GM12878 (cell line): Measurements from ENCODE around the gene FANCF. TPM values are rescaled to one million over a fixed set of nuclear protein-coding genes. Genes with fewer than 3 reads are reported as not detected.

Experiments used
- DPF2 ChIP-seq: fragments of 450-650 bp; IDR thresholded peaks from 2 replicates; pipeline ENCODE4 v1.6.1; 2017; ENCODE audit warnings: mild to moderate bottlenecking
- EED ChIP-seq: sonication (generic); IDR thresholded peaks from 2 replicates; pipeline ENCODE4 v1.6.1; 2016; ENCODE audit warnings: antibody characterized with exemption, low read depth
- EP300 ChIP-seq, 2 experiments: fragments of 150-350 bp in 1 of 2; IDR thresholded peaks; 2 replicates each; pipeline ENCODE4 v1.6.1; 2011 to 2012; ENCODE audit warnings: low read depth in 2 of 2, low read length in 2 of 2, borderline replicate concordance in 1 of 2, improper control_type of control experiment in 1 of 2, inconsistent platforms in 1 of 2; ENCODE audit not compliant: control insufficient read depth in 1 of 2
- MEF2B ChIP-seq: fragments of 450-650 bp; IDR thresholded peaks from 2 replicates; pipeline ENCODE4 v1.6.1; 2018; ENCODE audit warnings: mild to moderate bottlenecking, moderate library complexity; ENCODE audit not compliant: partially characterized antibody, poor library complexity, severe bottlenecking
- NBN ChIP-seq: fragments of 450-650 bp; IDR thresholded peaks from 2 replicates; pipeline ENCODE4 v1.6.1; 2016
- NFIC ChIP-seq: IDR thresholded peaks from 2 replicates; pipeline ENCODE4 v1.6.1; 2012; ENCODE audit warnings: low read depth, mild to moderate bottlenecking, inconsistent platforms, low read length, moderate library complexity
- PAX5 ChIP-seq: IDR thresholded peaks from 2 replicates; pipeline ENCODE4 v1.6.1; 2011; ENCODE audit warnings: low read depth, low read length, borderline replicate concordance
- PAX8 ChIP-seq: fragments of 450-650 bp; IDR thresholded peaks from 2 replicates; pipeline ENCODE4 v1.6.1; 2017; ENCODE audit warnings: mild to moderate bottlenecking, moderate library complexity
- RELA ChIP-seq: fragments of 450-650 bp; IDR thresholded peaks from 2 replicates; pipeline ENCODE4 v1.8.0; 2014; ENCODE audit warnings: borderline replicate concordance; ENCODE audit not compliant: partially characterized antibody
- SP1 ChIP-seq: IDR thresholded peaks from one replicate; pipeline ENCODE4 v1.6.1; 2011; ENCODE audit warnings: low read depth, low read length
- TCF12 ChIP-seq: IDR thresholded peaks from 2 replicates; pipeline ENCODE4 v1.6.1; 2011; ENCODE audit warnings: low read depth, mild to moderate bottlenecking, low read length
- polyA plus RNA-seq, 11 experiments: library from polyadenylated mRNA; depleted of rRNA in 4 of 11; unstranded in 6 of 11; stranded (reverse) in 5 of 11; fragments of >200 nt; fragmentation: Nextera tagmentation in 4 of 11; fragmentation: Illumina TruSeq in 1 of 11; extraction: Ambion mirVana in 4 of 11; extraction: Trizol in 1 of 11; gene quantifications; 1 replicate in 1 of 11; 2 replicates in 10 of 11; pipeline versions ENCODE4 v1.2.1 to v1.2.3, GENCODE V29; 2011 to 2016; ENCODE audit warnings: inconsistent platforms in 2 of 11, missing spikeins in 2 of 11, low read depth in 1 of 11
- total RNA-seq, 4 experiments: library from RNA; depleted of rRNA in 3 of 4; stranded (reverse); fragments of >200 nt in 3 of 4; fragmentation: Illumina TruSeq in 1 of 4; extraction: Trizol in 1 of 4; gene quantifications; 2 replicates each; pipeline versions ENCODE4 v1.2.1 to v1.2.3, GENCODE V29; 2013 to 2021
- TF ChIP-seq, protein P1 (sequence below): fragments of 450-650 bp; IDR thresholded peaks from 2 replicates; pipeline ENCODE4 v1.6.1; 2017; ENCODE audit warnings: mild to moderate bottlenecking, moderate library complexity
- TF ChIP-seq, protein P2 (sequence below): fragments of 450-650 bp; IDR thresholded peaks from 2 replicates; pipeline ENCODE4 v1.6.1; 2016; ENCODE audit warnings: mild to moderate bottlenecking
- TF ChIP-seq, protein P3 (sequence below): fragments of 450-650 bp; IDR thresholded peaks from 2 replicates; pipeline ENCODE4 v1.6.1; 2017; ENCODE audit warnings: antibody characterized with exemption, mild to moderate bottlenecking, moderate library complexity
- TF ChIP-seq, protein P4 (sequence below): IDR thresholded peaks from 2 replicates; pipeline ENCODE4 v1.6.1; 2012; ENCODE audit warnings: improper control_type of control experiment, low read depth, low read length; ENCODE audit not compliant: insufficient replicate concordance

FANCF gene
- total and polyA plus RNA-seq, 10 of the 15 experiments (the other 5 are each of a cell fraction or from before 2014, with no cell fraction given): 1.6 to 19.9 (median 12.2) TPM

DNA sequence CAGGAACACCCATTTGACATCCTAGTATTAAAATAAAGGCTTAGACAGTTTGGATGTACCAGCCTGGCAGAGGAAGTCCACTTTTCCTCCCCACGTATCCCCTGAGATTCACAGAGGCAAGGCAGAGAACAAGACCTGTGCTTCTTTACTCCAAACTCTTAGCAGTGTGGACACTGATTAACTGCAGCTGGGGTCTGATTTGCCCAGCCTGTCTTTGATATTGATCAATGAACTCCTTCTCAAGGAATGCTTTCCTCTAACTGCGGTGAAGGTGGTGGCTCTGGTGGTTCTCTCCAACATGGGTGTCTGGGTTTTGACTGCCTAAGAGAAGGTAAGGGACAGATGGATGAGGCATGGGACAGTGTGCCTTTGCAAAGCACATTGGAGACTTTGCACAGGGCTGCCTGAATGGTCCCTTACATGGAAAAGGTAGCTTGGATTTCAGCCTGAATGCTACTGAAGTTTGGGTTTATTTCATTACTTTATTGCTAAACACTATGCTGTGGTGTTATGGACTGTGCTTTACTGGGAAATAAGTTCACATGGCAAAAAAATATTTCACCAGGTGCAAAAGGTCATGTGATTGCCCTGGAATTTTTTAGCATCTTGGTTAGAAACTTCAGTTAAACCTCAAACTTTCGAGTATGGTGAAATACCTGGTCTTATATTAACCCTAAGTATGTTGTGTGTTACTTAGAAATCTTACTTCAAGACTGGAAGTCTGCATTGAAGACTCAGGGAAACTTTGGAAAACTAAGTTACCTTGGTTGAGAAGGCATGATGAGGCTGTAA, 42.6 kb upstream of the FANCF start (continued):
- TF ChIP-seq, protein P1, sequence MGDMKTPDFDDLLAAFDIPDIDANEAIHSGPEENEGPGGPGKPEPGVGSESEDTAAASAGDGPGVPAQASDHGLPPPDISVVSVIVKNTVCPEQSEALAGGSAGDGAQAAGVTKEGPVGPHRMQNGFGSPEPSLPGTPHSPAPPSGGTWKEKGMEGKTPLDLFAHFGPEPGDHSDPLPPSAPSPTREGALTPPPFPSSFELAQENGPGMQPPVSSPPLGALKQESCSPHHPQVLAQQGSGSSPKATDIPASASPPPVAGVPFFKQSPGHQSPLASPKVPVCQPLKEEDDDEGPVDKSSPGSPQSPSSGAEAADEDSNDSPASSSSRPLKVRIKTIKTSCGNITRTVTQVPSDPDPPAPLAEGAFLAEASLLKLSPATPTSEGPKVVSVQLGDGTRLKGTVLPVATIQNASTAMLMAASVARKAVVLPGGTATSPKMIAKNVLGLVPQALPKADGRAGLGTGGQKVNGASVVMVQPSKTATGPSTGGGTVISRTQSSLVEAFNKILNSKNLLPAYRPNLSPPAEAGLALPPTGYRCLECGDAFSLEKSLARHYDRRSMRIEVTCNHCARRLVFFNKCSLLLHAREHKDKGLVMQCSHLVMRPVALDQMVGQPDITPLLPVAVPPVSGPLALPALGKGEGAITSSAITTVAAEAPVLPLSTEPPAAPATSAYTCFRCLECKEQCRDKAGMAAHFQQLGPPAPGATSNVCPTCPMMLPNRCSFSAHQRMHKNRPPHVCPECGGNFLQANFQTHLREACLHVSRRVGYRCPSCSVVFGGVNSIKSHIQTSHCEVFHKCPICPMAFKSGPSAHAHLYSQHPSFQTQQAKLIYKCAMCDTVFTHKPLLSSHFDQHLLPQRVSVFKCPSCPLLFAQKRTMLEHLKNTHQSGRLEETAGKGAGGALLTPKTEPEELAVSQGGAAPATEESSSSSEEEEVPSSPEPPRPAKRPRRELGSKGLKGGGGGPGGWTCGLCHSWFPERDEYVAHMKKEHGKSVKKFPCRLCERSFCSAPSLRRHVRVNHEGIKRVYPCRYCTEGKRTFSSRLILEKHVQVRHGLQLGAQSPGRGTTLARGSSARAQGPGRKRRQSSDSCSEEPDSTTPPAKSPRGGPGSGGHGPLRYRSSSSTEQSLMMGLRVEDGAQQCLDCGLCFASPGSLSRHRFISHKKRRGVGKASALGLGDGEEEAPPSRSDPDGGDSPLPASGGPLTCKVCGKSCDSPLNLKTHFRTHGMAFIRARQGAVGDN: no peak
- TF ChIP-seq, protein P2, sequence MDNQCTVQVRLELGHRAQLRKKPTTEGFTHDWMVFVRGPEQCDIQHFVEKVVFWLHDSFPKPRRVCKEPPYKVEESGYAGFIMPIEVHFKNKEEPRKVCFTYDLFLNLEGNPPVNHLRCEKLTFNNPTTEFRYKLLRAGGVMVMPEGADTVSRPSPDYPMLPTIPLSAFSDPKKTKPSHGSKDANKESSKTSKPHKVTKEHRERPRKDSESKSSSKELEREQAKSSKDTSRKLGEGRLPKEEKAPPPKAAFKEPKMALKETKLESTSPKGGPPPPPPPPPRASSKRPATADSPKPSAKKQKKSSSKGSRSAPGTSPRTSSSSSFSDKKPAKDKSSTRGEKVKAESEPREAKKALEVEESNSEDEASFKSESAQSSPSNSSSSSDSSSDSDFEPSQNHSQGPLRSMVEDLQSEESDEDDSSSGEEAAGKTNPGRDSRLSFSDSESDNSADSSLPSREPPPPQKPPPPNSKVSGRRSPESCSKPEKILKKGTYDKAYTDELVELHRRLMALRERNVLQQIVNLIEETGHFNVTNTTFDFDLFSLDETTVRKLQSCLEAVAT: 0 out of 2 replicates have a peak, but pooled peaks have one; percentile 15
- TF ChIP-seq NBN (0 out of 2 replicates have a peak, but pooled peaks have one; percentile 33), EP300 (IDR thresholded peaks at IDR 0.05; ENCODE audit: borderline replicate concordance in 1 of 2, control insufficient read depth in 1 of 2, low read depth in 2 of 2, low read length in 2 of 2) (peak in 1 of 2 experiments; percentile 59; a peak in 2 of 4 replicates), SP1 (no peak), PAX8 (no peak), DPF2 (0 out of 2 replicates have a peak, but pooled peaks have one; percentile 24), EED (peak; percentile 35; the same call in 1 of the 2 replicates), MEF2B (no peak), PAX5 (no peak), TCF12 (0 out of 2 replicates have a peak, but pooled peaks have one; percentile 7), RELA (no peak), NFIC (peak; percentile 80)
- TF ChIP-seq, protein P3, sequence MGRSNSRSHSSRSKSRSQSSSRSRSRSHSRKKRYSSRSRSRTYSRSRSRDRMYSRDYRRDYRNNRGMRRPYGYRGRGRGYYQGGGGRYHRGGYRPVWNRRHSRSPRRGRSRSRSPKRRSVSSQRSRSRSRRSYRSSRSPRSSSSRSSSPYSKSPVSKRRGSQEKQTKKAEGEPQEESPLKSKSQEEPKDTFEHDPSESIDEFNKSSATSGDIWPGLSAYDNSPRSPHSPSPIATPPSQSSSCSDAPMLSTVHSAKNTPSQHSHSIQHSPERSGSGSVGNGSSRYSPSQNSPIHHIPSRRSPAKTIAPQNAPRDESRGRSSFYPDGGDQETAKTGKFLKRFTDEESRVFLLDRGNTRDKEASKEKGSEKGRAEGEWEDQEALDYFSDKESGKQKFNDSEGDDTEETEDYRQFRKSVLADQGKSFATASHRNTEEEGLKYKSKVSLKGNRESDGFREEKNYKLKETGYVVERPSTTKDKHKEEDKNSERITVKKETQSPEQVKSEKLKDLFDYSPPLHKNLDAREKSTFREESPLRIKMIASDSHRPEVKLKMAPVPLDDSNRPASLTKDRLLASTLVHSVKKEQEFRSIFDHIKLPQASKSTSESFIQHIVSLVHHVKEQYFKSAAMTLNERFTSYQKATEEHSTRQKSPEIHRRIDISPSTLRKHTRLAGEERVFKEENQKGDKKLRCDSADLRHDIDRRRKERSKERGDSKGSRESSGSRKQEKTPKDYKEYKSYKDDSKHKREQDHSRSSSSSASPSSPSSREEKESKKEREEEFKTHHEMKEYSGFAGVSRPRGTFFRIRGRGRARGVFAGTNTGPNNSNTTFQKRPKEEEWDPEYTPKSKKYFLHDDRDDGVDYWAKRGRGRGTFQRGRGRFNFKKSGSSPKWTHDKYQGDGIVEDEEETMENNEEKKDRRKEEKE: no peak
- TF ChIP-seq, protein P4, sequence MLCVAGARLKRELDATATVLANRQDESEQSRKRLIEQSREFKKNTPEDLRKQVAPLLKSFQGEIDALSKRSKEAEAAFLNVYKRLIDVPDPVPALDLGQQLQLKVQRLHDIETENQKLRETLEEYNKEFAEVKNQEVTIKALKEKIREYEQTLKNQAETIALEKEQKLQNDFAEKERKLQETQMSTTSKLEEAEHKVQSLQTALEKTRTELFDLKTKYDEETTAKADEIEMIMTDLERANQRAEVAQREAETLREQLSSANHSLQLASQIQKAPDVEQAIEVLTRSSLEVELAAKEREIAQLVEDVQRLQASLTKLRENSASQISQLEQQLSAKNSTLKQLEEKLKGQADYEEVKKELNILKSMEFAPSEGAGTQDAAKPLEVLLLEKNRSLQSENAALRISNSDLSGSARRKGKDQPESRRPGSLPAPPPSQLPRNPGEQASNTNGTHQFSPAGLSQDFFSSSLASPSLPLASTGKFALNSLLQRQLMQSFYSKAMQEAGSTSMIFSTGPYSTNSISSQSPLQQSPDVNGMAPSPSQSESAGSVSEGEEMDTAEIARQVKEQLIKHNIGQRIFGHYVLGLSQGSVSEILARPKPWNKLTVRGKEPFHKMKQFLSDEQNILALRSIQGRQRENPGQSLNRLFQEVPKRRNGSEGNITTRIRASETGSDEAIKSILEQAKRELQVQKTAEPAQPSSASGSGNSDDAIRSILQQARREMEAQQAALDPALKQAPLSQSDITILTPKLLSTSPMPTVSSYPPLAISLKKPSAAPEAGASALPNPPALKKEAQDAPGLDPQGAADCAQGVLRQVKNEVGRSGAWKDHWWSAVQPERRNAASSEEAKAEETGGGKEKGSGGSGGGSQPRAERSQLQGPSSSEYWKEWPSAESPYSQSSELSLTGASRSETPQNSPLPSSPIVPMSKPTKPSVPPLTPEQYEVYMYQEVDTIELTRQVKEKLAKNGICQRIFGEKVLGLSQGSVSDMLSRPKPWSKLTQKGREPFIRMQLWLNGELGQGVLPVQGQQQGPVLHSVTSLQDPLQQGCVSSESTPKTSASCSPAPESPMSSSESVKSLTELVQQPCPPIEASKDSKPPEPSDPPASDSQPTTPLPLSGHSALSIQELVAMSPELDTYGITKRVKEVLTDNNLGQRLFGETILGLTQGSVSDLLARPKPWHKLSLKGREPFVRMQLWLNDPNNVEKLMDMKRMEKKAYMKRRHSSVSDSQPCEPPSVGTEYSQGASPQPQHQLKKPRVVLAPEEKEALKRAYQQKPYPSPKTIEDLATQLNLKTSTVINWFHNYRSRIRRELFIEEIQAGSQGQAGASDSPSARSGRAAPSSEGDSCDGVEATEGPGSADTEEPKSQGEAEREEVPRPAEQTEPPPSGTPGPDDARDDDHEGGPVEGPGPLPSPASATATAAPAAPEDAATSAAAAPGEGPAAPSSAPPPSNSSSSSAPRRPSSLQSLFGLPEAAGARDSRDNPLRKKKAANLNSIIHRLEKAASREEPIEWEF: peak; percentile 15
